MCF 10A (cell line): ENCODE measurements around the gene OR10A3. TPM values are rescaled to one million over a fixed set of nuclear protein-coding genes. Genes with fewer than 3 reads are reported as not detected.

Experiments
- BruUV-seq: library from RNA; stranded (reverse); fragments of 400-500 nt; replicated peaks from 2 replicates; lab custom pipeline; 2021; lab: Mats Ljungman, UMichigan
- CTCF ChIA-PET: fragments of 300-600 bp; sonication (Branson Sonifier 250); formaldehyde crosslinking; extraction: SDS; loops from one replicate; lab custom pipeline; 2021; ENCODE audit warnings: antibody characterized with exemption, inconsistent platforms; lab: Yijun Ruan, JAX
- POLR2A ChIA-PET: fragments of 300-600, 350-650 bp; sonication (Branson Sonifier 250); formaldehyde crosslinking; extraction: SDS; loops from one replicate; lab custom pipeline; 2020; ENCODE audit warnings: antibody characterized with exemption, inconsistent platforms; lab: Yijun Ruan, JAX
- DNase-seq: peaks from one replicate; pipeline ENCODE4 v3.0.0-alpha.2; 2018; ENCODE audit not compliant: unreplicated experiment
- H3K27ac Mint-ChIP-seq: one replicate; pipeline ENCODE4 v1.8.0; 2022; ENCODE audit warnings: mild to moderate bottlenecking, low read depth, mixed read lengths; ENCODE audit not compliant: unreplicated experiment
- H3K27me3 Mint-ChIP-seq: one replicate; pipeline ENCODE4 v1.8.0; 2022; ENCODE audit warnings: mixed read lengths; ENCODE audit not compliant: insufficient read depth, unreplicated experiment
- H3K36me3 Mint-ChIP-seq: one replicate; pipeline ENCODE4 v1.8.0; 2022; ENCODE audit warnings: mild to moderate bottlenecking, moderate library complexity, mixed read lengths; ENCODE audit not compliant: insufficient read depth, unreplicated experiment
- H3K4me1 Mint-ChIP-seq: one replicate; pipeline ENCODE4 v1.8.0; 2022; ENCODE audit warnings: mixed read lengths; ENCODE audit not compliant: insufficient read depth, unreplicated experiment
- H3K4me3 Mint-ChIP-seq: one replicate; pipeline ENCODE4 v1.8.0; 2022; ENCODE audit warnings: mild to moderate bottlenecking, moderate library complexity, mixed read lengths; ENCODE audit not compliant: unreplicated experiment
- H3K9me3 Mint-ChIP-seq: one replicate; pipeline ENCODE4 v1.8.0; 2022; ENCODE audit warnings: mixed read lengths; ENCODE audit not compliant: unreplicated experiment
- intact Hi-C: fragments of 100-400 bp; cut with micrococcal nuclease; formaldehyde crosslinking; loops from 2 replicates; pipeline ENCODE4 v1.14.1; 2022
- total RNA-seq: library from RNA; stranded (reverse); gene quantifications from 2 replicates; pipeline ENCODE4 v1.2.3, GENCODE V29; 2022
- TF ChIP-seq, protein P1 (sequence below): fragments of 200-600 bp; IDR thresholded peaks from one replicate; pipeline ENCODE4 v1.8.0; 2022; ENCODE audit warnings: antibody characterized with exemption, mild to moderate bottlenecking; ENCODE audit not compliant: unreplicated experiment

The OR10A3 gene
- total RNA-seq, 1 experiment from 2014 or later: not detected

DNA sequence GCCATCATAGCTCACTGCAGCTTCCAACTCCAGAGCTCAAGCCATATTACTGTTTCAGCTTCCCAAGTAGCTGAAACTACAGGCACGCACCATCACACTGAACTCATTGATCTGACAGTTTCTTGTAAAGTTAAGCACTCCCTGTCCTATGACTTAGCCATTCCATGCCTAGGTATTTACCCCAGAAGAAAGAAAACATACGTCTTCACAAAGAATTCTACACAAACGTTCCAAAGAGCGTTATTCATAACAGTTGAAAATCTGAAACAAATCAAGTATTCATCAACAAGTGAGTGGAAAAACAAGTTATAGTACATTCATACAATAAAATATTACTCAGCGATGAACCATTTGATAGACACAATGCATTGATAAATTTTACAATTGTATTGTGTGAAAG, 31.5 kb upstream of the OR10A3 start:
- intact Hi-C loops: no loop called here
- no peaks in the 10 kb centered on the region for H3K27me3 Mint-ChIP-seq
- peaks cover 21% of the 10 kb centered on the region for H3K4me1 Mint-ChIP-seq
- no peaks in the 10 kb centered on the region for H3K36me3 Mint-ChIP-seq
- DNase-seq: no peak
- no peak overlapping the region for H3K27ac Mint-ChIP-seq
- H3K4me3 Mint-ChIP-seq: no peak overlapping the region
- POLR2A ChIA-PET: no interaction called here
- CTCF ChIA-PET: no interaction called here
- no peaks in the 10 kb centered on the region for H3K9me3 Mint-ChIP-seq
- BruUV-seq: no TSS peak
- TF ChIP-seq, protein P1, sequence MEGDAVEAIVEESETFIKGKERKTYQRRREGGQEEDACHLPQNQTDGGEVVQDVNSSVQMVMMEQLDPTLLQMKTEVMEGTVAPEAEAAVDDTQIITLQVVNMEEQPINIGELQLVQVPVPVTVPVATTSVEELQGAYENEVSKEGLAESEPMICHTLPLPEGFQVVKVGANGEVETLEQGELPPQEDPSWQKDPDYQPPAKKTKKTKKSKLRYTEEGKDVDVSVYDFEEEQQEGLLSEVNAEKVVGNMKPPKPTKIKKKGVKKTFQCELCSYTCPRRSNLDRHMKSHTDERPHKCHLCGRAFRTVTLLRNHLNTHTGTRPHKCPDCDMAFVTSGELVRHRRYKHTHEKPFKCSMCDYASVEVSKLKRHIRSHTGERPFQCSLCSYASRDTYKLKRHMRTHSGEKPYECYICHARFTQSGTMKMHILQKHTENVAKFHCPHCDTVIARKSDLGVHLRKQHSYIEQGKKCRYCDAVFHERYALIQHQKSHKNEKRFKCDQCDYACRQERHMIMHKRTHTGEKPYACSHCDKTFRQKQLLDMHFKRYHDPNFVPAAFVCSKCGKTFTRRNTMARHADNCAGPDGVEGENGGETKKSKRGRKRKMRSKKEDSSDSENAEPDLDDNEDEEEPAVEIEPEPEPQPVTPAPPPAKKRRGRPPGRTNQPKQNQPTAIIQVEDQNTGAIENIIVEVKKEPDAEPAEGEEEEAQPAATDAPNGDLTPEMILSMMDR: no peak

- BruUV-seq: no TSS peak
- Mint-ChIP-seq H3K4me1 (peaks cover 21% of the 10 kb centered on the region), H3K36me3 (no peaks in the 10 kb centered on the region), H3K9me3 (no peaks in the 10 kb centered on the region), H3K4me3 (no peak overlapping the region), H3K27ac (no peak overlapping the region), H3K27me3 (no peaks in the 10 kb centered on the region)
- intact Hi-C loops: no loop called here
- DNase-seq: no peak
- POLR2A ChIA-PET: no interaction called here
- TF ChIP-seq, protein P1: no peak
- CTCF ChIA-PET: no interaction called here
Measured at GRCh38 chr11:7971846-7972245, 30.3 kb upstream of the OR10A3 start.

GRCh38 chr11:7969756-7970646, 28.5 kb upstream of the OR10A3 start:
- no peak for DNase-seq
- Mint-ChIP-seq H3K9me3 (no peaks in the 10 kb centered on the region), H3K4me3 (no peak overlapping the region), H3K4me1 (peaks cover 24% of the 10 kb centered on the region), H3K27ac (no peak overlapping the region), H3K27me3 (no peaks in the 10 kb centered on the region), H3K36me3 (no peaks in the 10 kb centered on the region)
- BruUV-seq: no TSS peak
- TF ChIP-seq, protein P1: no peak
- ChIA-PET POLR2A (no interaction called here), CTCF (interaction anchor here (1.0 to 2.3 kb wide), 3 partner anchors 16 to 130 kb away, joined by 3 to 15 read pairs (median 7); partner anchors contain the start of gene EIF3F)
- intact Hi-C loops: no loop called here

GRCh38 chr11:7968686-7969085, 27.2 kb upstream of the OR10A3 start:
- intact Hi-C loops: no loop called here
- Mint-ChIP-seq H3K4me3 (no peak overlapping the region), H3K27ac (no peak overlapping the region), H3K4me1 (peaks cover 27% of the 10 kb centered on the region), H3K27me3 (no peaks in the 10 kb centered on the region), H3K36me3 (no peaks in the 10 kb centered on the region), H3K9me3 (no peaks in the 10 kb centered on the region)
- TF ChIP-seq, protein P1: no peak
- DNase-seq: no peak
- ChIA-PET POLR2A (no interaction called here), CTCF (interaction anchor here (0.7 to 2.3 kb wide), 4 partner anchors 14 to 130 kb away, joined by 3 to 15 read pairs (median 4); partner anchors contain the start of gene EIF3F)
- BruUV-seq: no TSS peak
